Myocyte (in vitro differentiated cells): ENCODE measurements around the gene RFX7. TPM values are rescaled to one million over a fixed set of nuclear protein-coding genes. Genes with fewer than 3 reads are reported as not detected.

Experiments
- DNase-seq: peaks from one replicate; pipeline ENCODE4 v3.0.0-alpha.2; 2012; ENCODE audit warnings: low read depth
- total RNA-seq: library from RNA; depleted of rRNA; stranded (reverse); fragments of >200 nt; gene quantifications from 2 replicates; pipeline ENCODE4 v1.2.3, GENCODE V29; 2014

Gene RFX7
- total RNA-seq, 1 donor from 2014 or later, result 9.8 TPM

- peak; percentile 53 for DNase-seq
These were observed 191.2 kb downstream of the RFX7 start for GRCh38 chr15:56052395-56053045.

DNA sequence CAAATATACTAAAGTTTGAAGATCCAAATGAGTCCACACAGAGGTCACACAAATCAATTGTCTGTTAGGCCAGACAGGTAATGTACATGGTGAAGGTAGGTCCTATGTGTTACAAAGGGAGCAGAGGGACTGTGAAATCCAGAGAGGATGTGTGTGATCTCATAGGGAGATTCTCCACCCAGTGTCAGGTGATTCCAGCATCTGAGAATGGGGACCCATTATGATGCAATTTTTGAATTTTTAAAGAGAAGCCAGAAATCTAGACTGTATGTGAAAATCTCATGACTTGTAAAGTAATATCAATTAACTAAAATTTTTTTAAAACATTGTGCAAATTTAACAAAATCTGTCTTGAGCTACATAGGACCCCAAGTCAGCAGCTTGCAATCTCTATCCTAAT, 192.0 kb downstream of the RFX7 start:
- no peak for DNase-seq

- DNase-seq, result no peak
These were observed 194.1 kb downstream of the RFX7 start for GRCh38 chr15:56049577-56049976.

GRCh38 chr15:56047354-56047753, 196.3 kb downstream of the RFX7 start:
- no peak for DNase-seq

DNA sequence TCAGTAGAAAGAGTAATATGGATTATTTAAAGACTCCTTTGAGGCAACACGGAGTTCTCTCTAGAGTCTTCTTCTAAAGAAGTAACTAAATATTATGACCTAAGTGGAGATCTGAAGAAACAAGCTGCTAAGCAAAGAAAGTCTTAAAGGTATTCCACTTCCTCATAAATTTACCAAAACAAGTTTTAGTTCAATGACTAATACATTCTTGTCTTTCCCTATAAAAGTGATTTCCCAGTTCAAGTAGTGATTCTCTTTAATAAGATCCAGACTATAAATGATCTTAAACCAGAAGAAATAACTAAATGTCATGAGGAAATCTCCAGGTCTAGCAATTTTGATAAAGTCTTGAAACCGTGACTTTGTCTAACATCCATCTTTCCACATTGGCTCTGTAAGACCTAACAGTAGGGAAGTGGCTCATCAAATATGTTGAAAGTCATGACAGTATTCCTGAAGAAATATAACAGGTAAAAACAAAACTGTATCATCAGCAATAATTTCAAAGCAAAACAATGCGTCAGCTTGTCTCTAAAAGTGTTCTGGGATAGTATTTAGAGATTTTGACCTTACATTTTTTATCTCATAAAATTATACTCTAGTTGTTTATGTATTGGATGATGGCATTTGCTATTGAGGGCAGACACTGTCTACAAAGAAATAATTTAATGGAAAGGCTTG, 198.5 kb downstream of the RFX7 start:
- DNase-seq, result no peak

DNA sequence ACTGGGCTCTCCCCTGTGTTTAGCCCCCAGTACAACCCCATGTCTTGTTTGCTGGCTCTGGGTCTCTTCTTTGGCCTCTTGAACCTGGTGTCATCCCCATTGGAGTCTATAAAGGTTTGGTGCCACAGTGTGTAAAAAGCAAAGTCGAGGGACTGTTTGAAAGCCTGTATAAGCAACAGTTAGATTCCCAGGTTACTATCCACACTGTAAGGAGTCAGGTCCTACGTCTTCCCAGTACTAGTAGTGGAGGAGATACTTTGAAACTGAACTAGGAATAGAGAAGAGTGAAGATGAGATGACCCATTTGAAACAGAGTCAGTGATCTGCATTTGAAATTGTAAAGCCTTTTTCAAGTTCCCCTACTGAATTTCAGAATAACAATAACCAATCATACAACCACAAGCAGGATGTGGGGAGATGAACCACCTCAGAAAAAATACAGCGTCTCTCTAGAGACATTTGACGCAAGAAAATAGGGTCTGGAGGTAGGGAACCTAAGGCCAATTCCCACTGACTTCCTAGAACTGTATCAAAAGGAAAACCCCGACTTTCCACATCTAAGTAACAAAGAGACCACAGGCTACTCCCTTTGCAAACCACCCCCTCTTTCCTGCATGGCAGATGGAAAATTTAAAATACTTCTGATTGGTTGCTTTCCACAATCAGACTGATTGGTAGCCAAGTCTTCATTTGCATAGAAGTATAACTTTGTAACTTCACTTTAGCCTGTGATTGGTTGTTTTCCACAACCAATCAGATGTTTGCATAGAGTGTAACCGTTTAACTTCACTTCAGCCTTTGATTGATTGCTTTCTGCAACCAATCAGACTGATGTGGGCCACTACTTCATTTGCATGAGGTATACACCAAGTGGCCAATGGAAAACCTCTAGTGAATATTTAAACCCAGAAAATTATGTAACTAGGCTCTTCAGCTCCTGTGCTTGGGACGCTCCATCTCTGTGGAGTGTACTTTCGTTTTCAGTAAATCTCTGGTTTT, 200.4 kb downstream of the RFX7 start:
- no peak for DNase-seq

GRCh38 chr15:56042498-56042897, 201.2 kb downstream of the RFX7 start:
- DNase-seq, result no peak

- DNase-seq, result no peak
These were observed 201.6 kb downstream of the RFX7 start for GRCh38 chr15:56042031-56042430.

DNA sequence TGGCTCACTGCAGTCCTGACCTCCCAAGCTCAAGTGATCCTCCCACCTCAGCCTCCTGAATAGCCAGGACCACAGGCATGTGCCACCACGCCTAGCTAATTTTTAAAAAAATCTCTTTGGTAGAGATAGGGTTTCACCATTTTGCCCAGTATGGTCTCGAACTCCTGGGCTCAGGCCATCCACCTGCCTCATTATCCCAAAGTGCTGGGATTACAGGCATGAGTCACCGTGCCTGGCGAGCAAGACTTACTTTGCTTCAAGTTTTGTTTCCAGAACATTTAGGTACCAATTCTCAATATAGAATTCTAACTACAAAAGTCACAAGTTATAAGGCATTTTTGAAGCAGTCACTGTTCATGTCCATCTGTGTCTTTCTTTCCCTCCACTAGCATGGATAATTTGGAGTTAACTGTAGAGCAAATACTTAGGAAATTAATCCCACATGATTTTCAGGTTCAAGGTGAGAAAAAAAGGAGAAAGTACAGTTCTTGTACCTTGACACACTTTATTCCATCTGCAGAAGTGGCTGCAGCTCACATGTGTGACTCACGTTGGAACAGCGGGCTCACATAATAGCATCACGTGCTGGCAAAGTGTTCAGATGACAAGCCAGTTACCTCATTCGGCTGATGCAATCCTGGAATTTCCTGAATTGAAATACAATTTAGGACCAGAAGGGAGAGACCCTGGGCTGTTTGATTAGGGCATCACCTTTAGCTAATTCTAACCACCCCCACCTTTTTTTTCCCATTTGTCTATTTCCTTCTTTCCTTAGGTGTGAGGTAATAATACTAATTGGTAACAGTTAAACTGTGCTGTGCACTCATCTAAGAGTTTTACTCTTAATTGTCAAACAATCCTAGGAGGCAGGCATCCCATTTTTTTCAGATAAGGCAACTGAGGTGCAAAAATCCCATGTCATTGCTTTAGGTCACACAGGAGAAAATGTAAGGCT, 203.3 kb downstream of the RFX7 start:
- DNase-seq, result peak; percentile 82

GRCh38 chr15:56038707-56039106, 205.0 kb downstream of the RFX7 start:
- no peak for DNase-seq

DNA sequence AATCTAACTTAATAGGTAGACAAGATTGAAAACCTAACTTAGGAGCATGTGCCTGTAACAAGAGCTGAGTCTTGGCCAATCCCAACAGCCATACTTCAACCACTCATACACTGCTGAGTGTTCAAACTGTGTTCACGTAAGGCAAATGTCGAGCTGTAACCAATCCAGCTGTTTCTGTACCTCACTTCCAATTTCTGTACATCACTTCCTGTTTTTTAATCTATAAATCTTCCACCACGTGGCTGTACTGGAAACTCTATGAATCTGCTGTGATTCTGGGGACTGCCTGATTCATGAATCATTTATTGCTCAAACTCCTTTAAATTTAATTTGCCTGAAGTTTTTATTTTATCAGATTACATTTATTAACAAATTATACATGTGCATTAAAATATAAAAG, 205.7 kb downstream of the RFX7 start:
- no peak for DNase-seq

Other genes starting within 250 kb of the RFX7 start
- gene TEX9, start 121.5 kb upstream of the RFX7 start, total RNA-seq, result 2.7 and 3.1 TPM in 2 replicates
- gene MNS1, start 221.3 kb upstream of the RFX7 start, total RNA-seq, result 2.4 and 2.5 TPM in 2 replicates